Esophagus (tissue), 2 donors: ENCODE data around the gene MNS1. TPM values are rescaled to one million over a fixed set of nuclear protein-coding genes. Genes with fewer than 3 reads are reported as not detected.

Experiments
- H3K27ac ChIP-seq, 2 donors: one replicate each; pipeline ENCODE4 v1.5.1; 2013; ENCODE audit warnings: low read depth in 2 of 2, mild to moderate bottlenecking in 2 of 2, inconsistent platforms in 1 of 2, low read length in 1 of 2, moderate library complexity in 1 of 2
- H3K27me3 ChIP-seq, 2 donors: one replicate each; pipeline ENCODE4 v1.6.1; 2013; ENCODE audit warnings: low read length in 2 of 2, control low read depth in 1 of 2, mild to moderate bottlenecking in 1 of 2; ENCODE audit not compliant: insufficient read depth in 2 of 2, control insufficient read depth in 1 of 2
- H3K36me3 ChIP-seq, 2 donors: one replicate each; pipeline ENCODE4 v1.6.1; 2013; ENCODE audit warnings: low read length in 1 of 2; ENCODE audit not compliant: control insufficient read depth in 2 of 2, insufficient read depth in 2 of 2
- H3K4me1 ChIP-seq, 2 donors: one replicate each; pipeline ENCODE4 v1.6.1; 2013; ENCODE audit warnings: low read length in 1 of 2; ENCODE audit not compliant: control insufficient read depth in 2 of 2, insufficient read depth in 2 of 2
- H3K4me3 ChIP-seq, 2 donors: one replicate each; pipeline ENCODE4 v1.5.1; 2013; ENCODE audit warnings: low read length in 2 of 2, mild to moderate bottlenecking in 2 of 2, low read depth in 1 of 2, moderate library complexity in 1 of 2
- H3K9me3 ChIP-seq, 2 donors: one replicate each; pipeline ENCODE4 v1.6.1; 2013; ENCODE audit warnings: mild to moderate bottlenecking in 2 of 2, low read depth in 1 of 2, low read length in 1 of 2, moderate library complexity in 1 of 2; ENCODE audit not compliant: control insufficient read depth in 2 of 2, insufficient read depth in 1 of 2
- WGBS, 2 donors: extraction: QIAGEN DNeasy Blood & Tissue Kit; methylation state at CpG; one replicate each; pipeline ENCODE4 v1.1.7; 2013; 5-methylcytosine and 5-hydroxymethylcytosine counted together
- polyA plus RNA-seq, 2 donors: library from polyadenylated mRNA; stranded (reverse); fragments of 200-250 nt; gene quantifications; one replicate each; pipeline ENCODE4 v1.2.3, GENCODE V29; 2013
- donor health status: healthy with polysubstance abuse.
- donor health status: Bipolar disorder and iron deficiency.

The MNS1 gene
- polyA plus RNA-seq, 2 donors: 2.1 to 2.5 TPM

DNA sequence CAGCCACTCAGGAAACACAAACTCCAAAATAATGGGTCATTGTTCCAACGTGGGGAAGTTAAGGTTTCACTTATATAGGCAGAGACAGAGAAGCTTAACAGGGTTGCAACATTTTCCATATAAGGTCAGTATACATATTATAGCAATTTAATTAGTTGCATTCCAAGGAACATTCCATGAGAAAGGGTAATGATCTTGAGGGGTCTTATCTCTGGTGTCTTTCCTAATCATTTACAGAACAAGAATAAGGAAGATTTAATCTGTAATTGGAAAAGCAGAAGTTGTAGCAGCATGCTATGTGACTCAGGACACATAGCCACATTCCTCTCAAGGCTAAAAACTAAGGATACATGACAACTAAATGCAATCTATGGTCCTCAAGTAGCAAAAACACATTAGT lies 4.9 kb downstream of the MNS1 start:
- Histone ChIP-seq H3K27me3 (no peaks in the 10 kb centered on the region), H3K4me1 (no peaks in the 10 kb centered on the region), H3K4me3 (no peak overlapping the region), H3K36me3 (no peaks in the 10 kb centered on the region), H3K9me3 (no peaks in the 10 kb centered on the region), H3K27ac (no peak overlapping the region)
- 37% methylated on average over 1 of the region's 1 CpG for WGBS, 2 donors

GRCh38 chr15:56459096-56459495 lies 5.8 kb downstream of the MNS1 start:
- Histone ChIP-seq H3K4me1 (no peaks in the 10 kb centered on the region), H3K9me3 (no peaks in the 10 kb centered on the region)
- 95 to 99% methylated on average over 2 of the region's 2 CpGs for WGBS, 2 donors

GRCh38 chr15:56456229-56456628 lies 8.7 kb downstream of the MNS1 start:
- Histone ChIP-seq H3K4me1 (no peaks in the 10 kb centered on the region), H3K36me3 (no peaks in the 10 kb centered on the region), H3K4me3 (no peak overlapping the region), H3K27ac (no peak overlapping the region), H3K27me3 (no peaks in the 10 kb centered on the region), H3K9me3 (no peaks in the 10 kb centered on the region)
- 78 to 83% methylated on average over 3 of the region's 3 CpGs for WGBS, 2 donors

More at GRCh38 chr15:56459096-56459495, 5.8 kb downstream of the MNS1 start:
- no peak overlapping the region for H3K27ac ChIP-seq
- H3K4me3 ChIP-seq: no peak overlapping the region
- no peaks in the 10 kb centered on the region for H3K36me3 ChIP-seq
- no peaks in the 10 kb centered on the region for H3K27me3 ChIP-seq

GRCh38 chr15:56454836-56455235 lies 10.1 kb downstream of the MNS1 start:
- Histone ChIP-seq H3K36me3 (no peaks in the 10 kb centered on the region), H3K4me1 (no peaks in the 10 kb centered on the region), H3K27ac (no peak overlapping the region), H3K27me3 (no peaks in the 10 kb centered on the region), H3K4me3 (no peak overlapping the region), H3K9me3 (no peaks in the 10 kb centered on the region)
- WGBS, 2 donors: 71 to 78% methylated on average over 1 of the region's 1 CpG

GRCh38 chr15:56445746-56446145 lies 19.2 kb downstream of the MNS1 start:
- H3K27me3 ChIP-seq: no peaks in the 10 kb centered on the region
- H3K27ac ChIP-seq: no peak overlapping the region
- no peaks in the 10 kb centered on the region for H3K4me1 ChIP-seq
- no peaks in the 10 kb centered on the region for H3K9me3 ChIP-seq
- WGBS, 2 donors: 81 to 91% methylated on average over 5 of the region's 5 CpGs
- H3K4me3 ChIP-seq: no peak overlapping the region
- H3K36me3 ChIP-seq: no peaks in the 10 kb centered on the region

DNA sequence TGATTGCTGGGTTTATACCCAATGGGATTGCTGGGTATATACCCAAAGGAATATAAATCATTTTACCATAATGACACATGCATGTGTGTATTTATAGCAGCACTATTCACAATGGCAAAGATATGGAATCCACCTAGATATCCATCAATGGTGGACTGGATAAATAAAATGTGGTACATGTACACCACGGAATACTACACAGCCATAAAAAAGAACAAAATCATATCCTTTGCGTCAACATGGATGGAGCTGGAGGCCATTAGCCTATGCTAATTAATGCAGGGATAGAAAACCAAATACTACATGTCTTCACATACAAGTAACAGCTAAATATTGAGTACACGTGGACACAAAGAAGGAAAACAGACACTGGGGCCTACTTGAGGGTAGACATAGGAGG lies 22.6 kb downstream of the MNS1 start:
- H3K27ac ChIP-seq: no peak overlapping the region
- no peaks in the 10 kb centered on the region for H3K4me1 ChIP-seq
- no peak overlapping the region for H3K4me3 ChIP-seq
- H3K27me3 ChIP-seq: no peaks in the 10 kb centered on the region
- no peaks in the 10 kb centered on the region for H3K36me3 ChIP-seq
- WGBS, 2 donors: 95 to 96% methylated on average over 3 of the region's 3 CpGs
- H3K9me3 ChIP-seq: no peaks in the 10 kb centered on the region

GRCh38 chr15:56440214-56440770 lies 24.6 kb downstream of the MNS1 start:
- H3K4me1 ChIP-seq: no peaks in the 10 kb centered on the region
- no peaks in the 10 kb centered on the region for H3K36me3 ChIP-seq
- no peaks in the 10 kb centered on the region for H3K9me3 ChIP-seq
- H3K4me3 ChIP-seq: no peak overlapping the region
- 91 to 95% methylated on average over 1 of the region's 1 CpG for WGBS, 2 donors
- H3K27ac ChIP-seq: no peak overlapping the region
- H3K27me3 ChIP-seq: no peaks in the 10 kb centered on the region

GRCh38 chr15:56432304-56432703 lies 32.6 kb downstream of the MNS1 start:
- Histone ChIP-seq H3K27ac (no peak overlapping the region), H3K27me3 (no peaks in the 10 kb centered on the region), H3K4me3 (no peak overlapping the region), H3K4me1 (no peaks in the 10 kb centered on the region), H3K36me3 (no peaks in the 10 kb centered on the region), H3K9me3 (no peaks in the 10 kb centered on the region)
- WGBS, 2 donors: 87 to 89% methylated on average over 5 of the region's 5 CpGs

DNA sequence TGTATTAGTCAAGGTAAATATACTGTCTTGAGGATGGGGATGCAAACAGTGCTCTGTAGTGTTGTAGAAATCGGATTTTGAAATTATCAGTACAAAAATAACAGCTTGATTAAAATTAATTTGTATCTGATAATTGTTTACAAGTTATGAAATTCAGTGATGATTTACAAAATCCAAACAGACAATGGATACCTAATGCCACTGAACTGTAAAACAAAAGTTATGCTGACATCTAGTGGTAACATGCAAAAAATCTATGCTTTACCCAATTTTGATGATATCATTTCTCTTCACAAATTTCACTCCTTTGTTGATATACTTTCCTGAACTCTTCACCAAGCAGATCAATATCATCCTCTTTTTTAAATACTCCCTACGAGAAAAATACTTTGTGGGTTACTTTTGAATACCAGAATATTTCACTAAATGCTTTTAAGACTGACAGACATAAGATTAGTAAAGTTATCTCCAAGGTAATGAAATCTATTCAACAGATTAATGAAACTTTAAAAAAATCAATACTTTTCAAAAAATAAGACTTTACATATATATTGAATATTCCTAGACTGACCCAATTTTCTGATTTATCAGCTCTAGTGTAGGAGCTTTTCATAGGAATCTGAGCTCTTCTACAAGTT lies 36.0 kb downstream of the MNS1 start:
- H3K36me3 ChIP-seq: no peaks in the 10 kb centered on the region
- no peaks in the 10 kb centered on the region for H3K9me3 ChIP-seq
- no peak overlapping the region for H3K4me3 ChIP-seq
- WGBS, 2 donors: 20 to 25% methylated on average over 2 of the region's 2 CpGs
- H3K27ac ChIP-seq: no peak overlapping the region
- no peaks in the 10 kb centered on the region for H3K4me1 ChIP-seq
- no peaks in the 10 kb centered on the region for H3K27me3 ChIP-seq

DNA sequence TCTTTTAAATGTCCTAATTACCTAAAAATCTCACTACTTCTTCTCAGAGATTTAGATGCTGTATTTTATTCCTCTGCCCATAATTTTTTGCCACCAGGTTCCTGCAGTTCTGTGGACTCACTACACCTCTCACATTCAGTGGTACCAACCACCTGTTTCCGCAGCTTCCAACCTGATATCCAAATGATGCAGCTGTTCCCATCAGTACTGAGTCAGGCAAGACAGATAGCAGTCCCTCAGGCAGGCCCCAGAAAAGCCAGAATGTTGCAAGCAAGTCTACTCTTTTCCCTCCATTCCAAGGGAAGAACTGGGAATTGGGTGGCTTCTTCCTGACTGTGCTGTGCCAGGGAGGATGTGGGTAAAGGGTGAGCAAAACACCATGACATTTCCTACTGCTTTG lies 39.0 kb downstream of the MNS1 start:
- Histone ChIP-seq H3K27ac (no peak overlapping the region), H3K9me3 (no peaks in the 10 kb centered on the region), H3K4me3 (no peak overlapping the region), H3K4me1 (no peaks in the 10 kb centered on the region), H3K27me3 (no peaks in the 10 kb centered on the region), H3K36me3 (no peaks in the 10 kb centered on the region)
- 97% methylated on average over 1 of the region's 1 CpG for WGBS, 2 donors
